GM19238 (cell line): ENCODE data around the gene TJP1.
"Not testable (repeated sequence)": the region's sequence is repeated elsewhere in the genome, so short reads cannot be mapped to it uniquely, and the experiment has no call there.

Source experiments
- DNase-seq: peaks from one replicate; pipeline ENCODE4 v3.0.0; 2011; ENCODE audit warnings: low spot score; ENCODE audit not compliant: insufficient read length

The TJP1 gene

GRCh38 chr15:29685156-29686078 lies 136.9 kb downstream of the TJP1 start:
- DNase-seq: no peak

- DNase-seq: no peak
Measured at GRCh38 chr15:29682781-29683180, 139.5 kb downstream of the TJP1 start.

DNA sequence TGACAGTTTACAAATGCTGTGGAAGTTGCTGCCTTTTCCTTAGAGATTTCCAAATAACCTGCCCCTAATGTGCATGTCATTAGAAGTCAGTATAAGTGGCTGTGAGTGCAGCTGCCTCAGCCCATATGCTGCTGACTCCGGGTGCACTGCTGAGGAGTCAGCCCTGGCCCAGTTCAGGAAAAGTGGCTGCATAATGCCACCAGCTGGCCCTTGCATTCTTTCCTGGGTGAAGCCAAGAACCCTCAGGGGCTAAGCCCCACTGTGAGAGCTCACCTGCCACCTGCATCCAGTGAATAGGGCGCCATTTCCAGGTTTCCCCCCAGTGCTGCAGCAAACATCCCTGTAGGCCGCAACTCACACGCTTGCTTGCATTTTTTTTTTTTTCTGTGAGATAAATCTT lies 139.9 kb downstream of the TJP1 start:
- DNase-seq: no peak

GRCh38 chr15:29681946-29682345 lies 140.3 kb downstream of the TJP1 start:
- DNase-seq: no peak

- no peak for DNase-seq
Measured at GRCh38 chr15:29681166-29681845, 141.0 kb downstream of the TJP1 start.

GRCh38 chr15:29680465-29681165 lies 141.7 kb downstream of the TJP1 start:
- no peak for DNase-seq

GRCh38 chr15:29678504-29679034 lies 143.7 kb downstream of the TJP1 start:
- no peak for DNase-seq

- no peak for DNase-seq
Measured at GRCh38 chr15:29677871-29678461, 144.3 kb downstream of the TJP1 start.

DNA sequence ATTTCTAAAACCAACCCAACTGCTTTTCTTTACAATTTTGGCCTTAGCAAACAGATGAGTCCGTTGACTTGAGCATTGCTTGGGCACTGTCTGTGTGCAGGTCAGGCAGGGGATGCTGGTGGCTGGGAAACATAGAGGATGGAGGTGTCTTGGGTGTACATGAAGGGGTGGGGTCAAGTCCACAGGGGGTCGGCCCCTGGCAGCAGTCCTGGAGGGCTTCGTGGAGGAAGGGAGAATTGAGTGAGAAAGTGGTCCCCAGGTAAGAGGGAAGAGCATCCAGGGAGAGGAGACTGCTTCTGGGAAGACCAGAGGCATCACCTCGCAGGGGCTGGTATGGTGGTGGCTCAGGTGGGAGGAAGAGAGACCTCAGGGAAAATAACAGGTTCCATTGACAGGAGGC lies 144.8 kb downstream of the TJP1 start:
- no peak for DNase-seq

- DNase-seq: no peak
Measured at GRCh38 chr15:29676961-29677402, 145.3 kb downstream of the TJP1 start.

GRCh38 chr15:29676374-29676960 lies 145.8 kb downstream of the TJP1 start:
- not testable (repeated sequence) for DNase-seq

GRCh38 chr15:29675791-29676301 lies 146.4 kb downstream of the TJP1 start:
- no peak for DNase-seq

DNA sequence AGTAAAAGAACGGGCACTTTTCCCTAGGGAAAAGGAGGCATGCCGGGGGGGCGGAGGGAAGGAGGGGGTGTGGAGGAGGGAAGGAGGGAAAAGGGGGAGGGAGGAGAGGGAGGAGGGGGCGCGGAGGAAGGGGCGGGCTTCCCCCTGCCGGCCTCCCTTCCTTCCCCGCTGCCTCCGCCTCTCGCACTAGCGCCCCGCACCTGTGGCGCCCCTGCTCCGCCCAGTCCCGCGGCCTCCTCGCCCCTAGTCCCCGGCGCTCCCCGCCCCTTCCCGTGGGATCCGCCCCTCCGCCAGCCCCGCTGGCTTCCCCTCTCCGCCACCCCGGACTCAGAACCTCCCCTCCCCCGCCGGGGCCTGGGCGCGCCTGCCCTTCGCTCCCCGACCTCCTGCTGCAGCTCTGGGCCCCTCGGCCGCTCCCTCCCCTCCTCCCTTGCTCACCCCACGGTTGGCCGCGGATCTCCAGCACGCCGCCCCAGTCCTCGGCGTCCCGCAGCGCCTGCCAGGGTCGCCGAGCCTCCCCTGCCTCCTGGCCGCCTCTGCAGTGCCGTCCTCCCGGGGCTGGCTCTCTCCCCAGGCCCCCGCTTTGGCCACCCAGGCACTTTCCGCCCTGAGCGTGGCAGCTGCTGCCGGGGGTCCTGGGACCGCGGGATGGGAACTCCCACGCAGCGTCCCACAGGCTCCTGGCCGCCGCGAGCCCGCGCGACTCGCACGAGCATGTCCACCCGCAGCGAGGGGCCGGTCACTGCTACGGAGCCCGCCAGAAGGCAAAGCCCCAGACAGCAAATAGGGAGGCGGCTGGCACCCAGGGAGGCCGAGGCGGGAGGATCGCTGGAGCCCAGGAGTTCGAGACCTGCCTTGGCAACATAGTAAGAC lies 147.4 kb downstream of the TJP1 start:
- no peak for DNase-seq

- no peak for DNase-seq
Measured at GRCh38 chr15:29672923-29673809, 149.1 kb downstream of the TJP1 start.

DNA sequence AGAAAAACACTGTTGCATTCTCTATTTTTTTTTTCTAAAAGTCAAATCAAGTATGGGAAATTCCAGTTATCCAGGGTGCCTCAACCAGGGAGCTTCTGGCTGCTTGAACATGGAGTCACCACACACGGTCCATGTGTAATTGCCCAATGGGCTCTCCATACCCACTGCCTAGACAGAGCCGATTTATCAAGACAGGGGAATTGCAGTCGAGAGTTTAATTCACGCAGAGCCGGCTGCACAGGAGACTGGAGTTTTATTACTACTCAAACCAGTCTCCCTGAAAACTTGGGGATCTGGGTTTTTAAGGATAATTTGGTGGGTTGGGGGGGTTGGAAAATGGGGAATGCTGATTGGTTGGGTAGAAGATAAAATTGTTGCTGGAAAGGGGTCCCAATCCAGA lies 149.8 kb downstream of the TJP1 start:
- DNase-seq: no peak

DNA sequence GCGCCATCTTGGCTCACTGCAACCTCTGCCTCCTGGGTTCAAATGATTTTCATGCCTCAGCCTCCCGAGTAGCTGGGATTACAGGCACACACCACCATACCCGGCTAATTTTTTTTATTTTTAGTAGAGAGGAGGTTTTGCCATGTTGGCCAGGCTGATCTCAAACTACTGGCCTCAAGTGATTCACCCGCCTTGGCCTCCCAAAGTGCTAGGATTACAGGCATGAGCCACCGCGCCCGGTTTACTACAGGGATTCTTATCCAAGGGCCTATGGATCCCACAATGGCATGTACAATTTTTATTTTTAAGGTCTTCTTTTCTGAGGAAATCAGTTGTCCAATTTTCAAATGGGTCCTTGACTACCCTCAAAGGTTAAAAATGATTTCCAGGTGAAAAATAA lies 150.2 kb downstream of the TJP1 start:
- not testable (repeated sequence) for DNase-seq

DNA sequence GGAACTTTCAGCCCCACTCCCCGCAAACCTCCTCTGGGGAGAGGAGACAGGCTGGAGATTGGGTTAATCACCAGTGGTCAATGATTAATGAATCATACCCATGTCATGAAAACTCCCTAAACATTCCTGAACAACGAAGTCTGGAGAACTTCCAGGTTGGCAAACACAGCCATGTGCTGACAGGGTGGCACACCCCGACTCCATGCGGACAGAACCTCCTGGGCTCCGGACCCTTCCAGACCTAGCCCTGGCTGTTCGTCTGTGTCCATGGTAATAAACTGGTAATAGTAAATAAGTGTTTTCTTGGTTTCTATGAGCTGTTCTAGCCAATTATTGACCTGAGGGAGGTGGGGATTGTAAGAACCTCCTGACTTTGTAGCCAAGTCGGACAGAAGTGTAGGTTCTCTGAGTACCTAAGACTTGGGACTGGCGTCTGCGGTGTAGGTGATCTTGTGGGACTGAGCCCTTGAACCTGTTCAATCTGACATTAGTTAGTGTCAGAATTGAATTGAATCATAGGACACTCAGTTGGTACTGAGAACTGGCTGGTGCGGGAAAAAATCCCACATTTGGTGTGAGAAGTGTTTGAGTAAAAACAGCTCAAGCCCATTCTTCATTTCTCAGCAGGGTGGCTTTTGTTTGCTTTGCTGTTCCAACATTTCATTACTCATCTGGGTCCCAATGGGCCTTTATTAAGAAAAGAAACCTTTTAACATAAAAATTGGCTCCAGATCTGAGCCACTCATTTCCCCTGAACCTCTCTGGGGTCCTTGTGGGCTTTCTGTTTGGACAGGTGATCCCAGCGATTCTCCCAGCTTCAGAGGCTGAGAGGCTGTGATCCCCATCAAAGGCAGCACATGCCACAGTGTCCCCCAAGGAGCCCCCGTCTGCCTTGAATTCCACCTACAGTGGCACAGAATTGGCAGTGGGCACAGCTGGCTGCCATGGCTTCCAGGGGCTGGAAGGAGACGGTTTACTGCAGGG lies 151.0 kb downstream of the TJP1 start:
- DNase-seq: no peak

DNA sequence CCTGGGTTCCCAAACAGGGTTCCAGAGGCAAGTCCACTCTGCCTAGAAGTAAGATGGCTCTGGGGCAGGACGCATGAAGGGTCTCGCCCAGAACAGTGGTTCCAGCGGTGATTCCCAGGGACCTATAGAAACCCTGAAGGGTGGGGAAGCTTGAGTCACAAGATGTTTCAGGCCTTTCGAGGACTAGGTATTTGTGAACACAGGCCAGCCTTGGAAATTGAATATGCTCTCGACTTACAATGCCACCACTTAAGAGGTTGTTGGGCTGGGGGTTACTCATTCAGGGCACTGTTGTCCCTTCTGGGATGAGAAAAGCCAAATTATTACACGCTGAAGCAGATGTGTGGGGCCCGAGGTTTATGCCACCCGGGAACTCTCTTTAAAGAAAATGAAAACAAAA lies 152.0 kb downstream of the TJP1 start:
- no peak for DNase-seq
